ENCODE results near the gene KCTD17. TPM values are rescaled to one million over a fixed set of nuclear protein-coding genes. Genes with fewer than 3 reads are reported as not detected.

KCTD17 gene
- total and polyA plus RNA-seq, 2 of the 13 experiments (the other 11 are each of a cell fraction or from before 2014, with no cell fraction given) = 5.3 to 11.7 TPM

DNA sequence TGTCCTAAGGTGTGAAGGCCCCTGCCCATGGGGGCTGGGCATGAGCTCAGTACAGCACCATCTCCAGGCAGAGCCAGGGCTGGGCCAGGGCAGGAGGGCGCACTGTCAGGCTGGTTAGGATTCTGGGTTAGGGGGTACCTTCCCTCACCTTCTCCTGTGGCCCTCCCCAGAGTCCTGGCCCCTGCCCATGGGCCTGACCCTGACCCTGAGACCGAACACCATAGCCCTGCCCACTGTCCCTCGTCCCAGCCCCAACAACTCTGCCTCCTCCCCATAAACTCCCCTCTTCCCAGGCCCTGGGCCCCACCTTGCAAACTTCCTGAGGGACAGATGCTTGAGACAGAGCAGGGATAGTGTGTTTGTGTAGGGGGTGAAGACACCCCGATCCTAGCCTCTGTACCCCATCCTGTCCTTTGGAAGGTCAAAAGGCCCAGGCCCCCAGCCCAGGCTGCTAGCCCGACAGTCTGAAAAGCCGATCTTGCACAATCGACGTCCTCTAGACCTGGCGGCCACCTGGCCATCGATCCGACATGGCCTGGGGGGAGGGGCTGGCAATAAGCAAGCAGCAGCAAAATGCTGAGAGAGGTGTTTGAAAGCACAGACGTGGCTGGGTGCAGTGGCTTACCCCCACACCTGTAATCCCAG is 60.7 kb downstream of the KCTD17 start (continued):
- TF ChIP-seq ZNF574 (CRISPR knock-in tag; IDR thresholded peaks at IDR 0.05) = no peak; the same call in 1 of the 2 replicates
- TF ChIP-seq ZNF678 (CRISPR knock-in tag; IDR thresholded peaks at IDR 0.05) = 0 out of 2 replicates have a peak, but pooled peaks have one; percentile 78
- TF ChIP-seq ZBTB7B (CRISPR knock-in tag; IDR thresholded peaks at IDR 0.05) = peak; percentile 53; the same call in 1 of the 2 replicates
- TF ChIP-seq HNRNPH1 (optimal IDR thresholded peaks at IDR 0.05; ENCODE audit: low read depth, low read length) = no peak
- no peak for TF ChIP-seq GLI4 (CRISPR knock-in tag; IDR thresholded peaks at IDR 0.05; ENCODE audit: borderline replicate concordance)
- TF ChIP-seq NFIB (CRISPR knock-in tag; IDR thresholded peaks at IDR 0.05; ENCODE audit: borderline replicate concordance) = no peak
- peak; percentile 28; the same call in 1 of the 2 replicates for TF ChIP-seq YEATS4 (CRISPR knock-in tag; IDR thresholded peaks at IDR 0.05; ENCODE audit: borderline replicate concordance)
- TF ChIP-seq ZNF33A (CRISPR knock-in tag; IDR thresholded peaks at IDR 0.05; ENCODE audit: borderline replicate concordance) = no peak
- no peak for TF ChIP-seq ZSCAN22 (CRISPR knock-in tag; IDR thresholded peaks at IDR 0.05)
- no peak for TF ChIP-seq IKZF1 (IDR thresholded peaks at IDR 0.05)
- TF ChIP-seq REXO4 (CRISPR knock-in tag; IDR thresholded peaks at IDR 0.05; ENCODE audit: borderline replicate concordance) = no peak
- no peak for TF ChIP-seq PPARG (CRISPR knock-in tag; conservative IDR thresholded peaks at IDR 0.05)
- no peak for TF ChIP-seq ZNF350 (CRISPR knock-in tag; IDR thresholded peaks at IDR 0.05; ENCODE audit: borderline replicate concordance, low read depth)
- TF ChIP-seq ELF4 (CRISPR knock-in tag; IDR thresholded peaks at IDR 0.05; ENCODE audit: borderline replicate concordance) = no peak
- TF ChIP-seq ZNF441 (CRISPR knock-in tag; IDR thresholded peaks at IDR 0.05; ENCODE audit: borderline replicate concordance) = no peak
- TF ChIP-seq YY1 (IDR thresholded peaks at IDR 0.05; ENCODE audit: insufficient read depth, insufficient replicate concordance, low read depth, low read length) = no peak
- no peak for TF ChIP-seq CREM (IDR thresholded peaks at IDR 0.05)
- TF ChIP-seq CREM (CRISPR knock-in tag; IDR thresholded peaks at IDR 0.05) = no peak
- TF ChIP-seq ZNF207 (IDR thresholded peaks at IDR 0.05; ENCODE audit: borderline replicate concordance) = no peak
- no peak for TF ChIP-seq CCAR2 (optimal IDR thresholded peaks at IDR 0.05; ENCODE audit: low read depth, low read length)
- no peak for TF ChIP-seq SOX6 (IDR thresholded peaks at IDR 0.05)
- peak; percentile 63 for TF ChIP-seq SOX6 (CRISPR knock-in tag; IDR thresholded peaks at IDR 0.05)
- no peak for TF ChIP-seq SP4 (CRISPR knock-in tag; IDR thresholded peaks at IDR 0.05)
- no peak for TF ChIP-seq ZNF768 (CRISPR knock-in tag; IDR thresholded peaks at IDR 0.05)
- TF ChIP-seq ZNF263 (CRISPR knock-in tag; IDR thresholded peaks at IDR 0.05) = 0 out of 2 replicates have a peak, but pooled peaks have one; percentile 38
- TF ChIP-seq YEATS2 (CRISPR knock-in tag; IDR thresholded peaks at IDR 0.05; ENCODE audit: borderline replicate concordance) = no peak
- 0 out of 2 replicates have a peak, but pooled peaks have one; percentile 59 for TF ChIP-seq SAFB2 (CRISPR knock-in tag; IDR thresholded peaks at IDR 0.05; ENCODE audit: borderline replicate concordance, low read depth)
- no peak for TF ChIP-seq KLF13 (CRISPR knock-in tag; IDR thresholded peaks at IDR 0.05)
- peak; percentile 30; the same call in 1 of the 2 replicates for TF ChIP-seq KDM6A (CRISPR knock-in tag; IDR thresholded peaks at IDR 0.05; ENCODE audit: low read depth)
